Regular cardiac myocyte (primary cell): Measurements from ENCODE around the gene CHD8. TPM values are rescaled to one million over a fixed set of nuclear protein-coding genes. Genes with fewer than 3 reads are reported as not detected.

ENCODE experiments used
- total RNA-seq: library from RNA; depleted of rRNA; stranded (reverse); fragments of >200 nt; gene quantifications from 2 replicates; pipeline ENCODE4 v1.2.3, GENCODE V29; 2014

The CHD8 gene, protein sequence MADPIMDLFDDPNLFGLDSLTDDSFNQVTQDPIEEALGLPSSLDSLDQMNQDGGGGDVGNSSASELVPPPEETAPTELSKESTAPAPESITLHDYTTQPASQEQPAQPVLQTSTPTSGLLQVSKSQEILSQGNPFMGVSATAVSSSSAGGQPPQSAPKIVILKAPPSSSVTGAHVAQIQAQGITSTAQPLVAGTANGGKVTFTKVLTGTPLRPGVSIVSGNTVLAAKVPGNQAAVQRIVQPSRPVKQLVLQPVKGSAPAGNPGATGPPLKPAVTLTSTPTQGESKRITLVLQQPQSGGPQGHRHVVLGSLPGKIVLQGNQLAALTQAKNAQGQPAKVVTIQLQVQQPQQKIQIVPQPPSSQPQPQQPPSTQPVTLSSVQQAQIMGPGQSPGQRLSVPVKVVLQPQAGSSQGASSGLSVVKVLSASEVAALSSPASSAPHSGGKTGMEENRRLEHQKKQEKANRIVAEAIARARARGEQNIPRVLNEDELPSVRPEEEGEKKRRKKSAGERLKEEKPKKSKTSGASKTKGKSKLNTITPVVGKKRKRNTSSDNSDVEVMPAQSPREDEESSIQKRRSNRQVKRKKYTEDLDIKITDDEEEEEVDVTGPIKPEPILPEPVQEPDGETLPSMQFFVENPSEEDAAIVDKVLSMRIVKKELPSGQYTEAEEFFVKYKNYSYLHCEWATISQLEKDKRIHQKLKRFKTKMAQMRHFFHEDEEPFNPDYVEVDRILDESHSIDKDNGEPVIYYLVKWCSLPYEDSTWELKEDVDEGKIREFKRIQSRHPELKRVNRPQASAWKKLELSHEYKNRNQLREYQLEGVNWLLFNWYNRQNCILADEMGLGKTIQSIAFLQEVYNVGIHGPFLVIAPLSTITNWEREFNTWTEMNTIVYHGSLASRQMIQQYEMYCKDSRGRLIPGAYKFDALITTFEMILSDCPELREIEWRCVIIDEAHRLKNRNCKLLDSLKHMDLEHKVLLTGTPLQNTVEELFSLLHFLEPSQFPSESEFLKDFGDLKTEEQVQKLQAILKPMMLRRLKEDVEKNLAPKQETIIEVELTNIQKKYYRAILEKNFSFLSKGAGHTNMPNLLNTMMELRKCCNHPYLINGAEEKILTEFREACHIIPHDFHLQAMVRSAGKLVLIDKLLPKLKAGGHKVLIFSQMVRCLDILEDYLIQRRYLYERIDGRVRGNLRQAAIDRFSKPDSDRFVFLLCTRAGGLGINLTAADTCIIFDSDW (N-terminal part only)
- 35.8 and 59.4 TPM in 2 replicates for total RNA-seq

DNA sequence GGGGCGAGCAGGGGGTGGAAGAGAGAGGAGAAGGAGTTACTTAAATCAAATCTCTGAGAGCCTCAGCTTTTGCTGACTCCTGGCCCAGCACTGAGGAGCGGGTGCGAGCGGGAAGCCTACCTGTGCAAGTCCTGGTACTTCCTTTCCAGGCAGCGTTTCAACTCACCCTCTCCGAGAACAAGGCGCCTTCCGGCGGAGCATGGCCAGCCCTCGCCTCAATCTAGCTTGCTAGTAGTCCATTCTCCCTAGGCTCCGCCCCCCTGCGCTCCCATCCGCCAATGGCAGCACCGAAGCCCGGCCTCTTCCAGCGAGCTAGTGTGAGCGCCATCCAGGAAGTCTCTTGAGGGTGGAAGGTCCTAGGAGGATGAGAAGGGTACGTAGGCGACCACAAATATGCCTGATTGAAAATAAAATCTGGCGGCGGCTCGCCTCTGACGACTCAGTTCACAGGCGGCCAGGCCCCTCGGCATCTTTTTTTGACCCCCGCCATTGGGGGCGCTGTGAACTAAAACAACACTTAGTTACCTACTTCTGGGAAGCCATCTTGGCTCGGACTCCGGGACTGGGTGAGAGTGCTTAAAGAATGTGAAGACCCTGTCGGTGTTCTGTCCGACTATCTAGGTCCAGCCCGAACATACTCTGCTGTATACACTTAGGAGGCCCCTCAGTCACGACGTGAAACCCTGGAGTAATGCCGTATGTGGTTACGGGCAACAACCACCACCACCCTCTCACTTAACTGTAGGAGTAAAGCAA is at the start of gene CHD8:
Gene CHD8, minus strand, starts transcription at position 212 of the 756 bp plus-strand sequence. CDS start 24,480 bp downstream, outside the sequence.

DNA sequence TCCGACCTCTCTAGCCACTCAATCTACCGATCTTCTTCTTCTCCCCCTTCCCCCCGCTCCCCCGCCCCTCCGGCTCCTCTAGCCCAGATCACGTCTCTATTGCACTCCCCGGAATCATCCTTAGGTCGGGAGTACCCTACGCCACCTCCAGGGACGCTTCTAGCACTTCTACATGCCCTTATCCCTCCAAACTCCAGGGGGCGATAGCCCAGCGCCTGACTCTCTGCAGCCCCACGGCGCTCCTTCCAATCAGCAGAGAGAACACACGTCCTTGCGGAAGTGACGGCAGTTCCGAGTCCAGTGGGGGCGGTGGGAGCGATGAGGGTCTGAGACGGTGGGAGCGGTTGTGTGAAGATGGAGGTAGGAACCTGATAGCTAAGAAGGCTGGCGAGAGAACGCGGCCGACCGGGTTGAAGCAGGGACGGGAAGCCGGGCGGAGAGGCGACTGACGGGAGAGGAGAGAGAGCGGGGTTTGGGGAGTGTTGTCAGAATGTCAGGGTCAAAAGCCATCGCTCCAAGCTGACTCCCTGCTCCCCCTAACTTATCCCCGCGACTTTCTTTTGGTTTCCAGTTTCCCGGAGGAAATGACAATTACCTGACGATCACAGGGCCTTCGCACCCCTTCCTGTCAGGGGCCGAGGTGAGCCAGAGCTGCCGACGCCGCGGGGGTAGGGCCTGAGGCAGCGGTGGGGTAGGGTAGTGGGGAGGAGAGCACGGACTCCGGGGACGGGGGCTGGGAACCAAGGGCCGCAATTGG is 21.2 kb upstream of the CHD8 start, which contains the start of the genes RAB2B and TOX4:
Gene RAB2B, minus strand, starts transcription at position 35 of the 757 bp plus-strand sequence. CDS start 87 bp downstream, outside the sequence.
Gene TOX4, plus strand, starts transcription at position 271 of the 757 bp plus-strand sequence. Its CDS starts 84 bp downstream, at position 355.

DNA sequence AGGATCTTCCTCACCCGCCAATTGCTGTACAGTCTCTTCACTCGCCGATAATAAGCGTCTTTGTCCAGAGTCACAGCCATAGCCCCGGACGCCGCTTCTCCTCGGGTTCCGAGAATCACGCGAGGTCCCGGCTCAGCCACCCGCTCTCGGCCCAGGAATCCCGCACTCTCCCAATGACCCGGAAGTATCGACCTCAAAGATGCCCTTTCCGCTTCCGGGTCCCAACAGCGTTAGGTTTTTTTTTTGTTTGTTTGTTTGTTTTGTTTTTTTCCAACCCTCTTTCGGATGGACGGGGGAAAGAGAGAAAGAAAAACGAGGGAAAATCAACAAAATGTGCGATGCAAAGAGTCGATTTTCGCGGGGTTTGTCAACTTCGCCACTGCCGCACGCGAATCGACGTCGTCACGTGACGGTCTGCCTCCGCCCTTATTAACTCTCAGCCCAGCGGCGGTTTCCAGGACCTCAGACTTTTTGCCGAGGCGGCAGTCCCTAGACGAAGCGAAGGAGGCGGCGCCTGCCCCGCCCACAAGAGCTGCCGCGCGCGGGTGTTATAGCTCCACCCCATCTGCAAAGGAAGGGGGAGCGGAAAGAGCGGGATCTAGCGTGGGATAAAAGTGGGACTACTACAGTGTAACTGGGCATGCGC is 72.0 kb downstream of the CHD8 start, which contains the start of gene SUPT16H:
Gene SUPT16H, minus strand, starts transcription at position 172 of the 646 bp plus-strand sequence. Its CDS starts 92 bp downstream, at position 80.

Other genes starting within 250 kb of the CHD8 start
- gene HNRNPC, start 186.7 kb downstream of the CHD8 start, total RNA-seq: 696 and 811 TPM in 2 replicates
- gene RPGRIP1, start 176.0 kb downstream of the CHD8 start, total RNA-seq: not detected in 2 replicates
- 74.4 and 143 TPM in 2 replicates for gene SUPT16H, start 72.1 kb downstream of the CHD8 start, total RNA-seq
- 26.8 and 29.0 TPM in 2 replicates for gene RAB2B, start 20.8 kb upstream of the CHD8 start, total RNA-seq
- gene TOX4, start 21.1 kb upstream of the CHD8 start, total RNA-seq: 18.9 and 32.6 TPM in 2 replicates
- gene METTL3, start 55.2 kb upstream of the CHD8 start, total RNA-seq: 79.0 and 108 TPM in 2 replicates
- 1.2 and 1.7 TPM in 2 replicates for gene SALL2, start 70.2 kb upstream of the CHD8 start, total RNA-seq
- gene OR10G3, start 124.0 kb upstream of the CHD8 start, total RNA-seq: not detected in 2 replicates
- gene OR10G2, start 178.8 kb upstream of the CHD8 start, total RNA-seq: not detected in 2 replicates
- not detected in 2 replicates for gene OR4E2, start 197.7 kb upstream of the CHD8 start, total RNA-seq
- gene OR4E1, start 217.7 kb upstream of the CHD8 start, total RNA-seq: not detected in 2 replicates